ENCODE data around the gene OXT. TPM values are rescaled to one million over a fixed set of nuclear protein-coding genes. Genes with fewer than 3 reads are reported as not detected.

Gene OXT
- total and polyA plus RNA-seq, 7 donors, result 0.12 to 0.73 (median 0.17) TPM; not detected in 4

- WGBS, 3 donors, result 86 to 91% (median 87%) methylated on average over 12 to 13 of the region's 13 CpGs
- H3K9me3 ChIP-seq, result no peaks in the 10 kb centered on the region
- H3K4me3 ChIP-seq, result no peak overlapping the region
- no peaks in the 10 kb centered on the region for H3K4me1 ChIP-seq
- no peak for TF ChIP-seq CTCF (IDR thresholded peaks at IDR 0.05)
- ATAC-seq (no peak), DNase-seq (no peak)
- peaks cover 0 to 34% (median 12%) of the 10 kb centered on the region in 3 donors for H3K27me3 ChIP-seq (ENCODE audit: insufficient read depth in 3 of 3, low read length in 2 of 3)
- no peak overlapping the region for H3K27ac ChIP-seq
- H3K36me3 ChIP-seq (ENCODE audit: insufficient read depth in 1 of 2, low read depth in 1 of 2), result no peaks in the 10 kb centered on the region
- intact Hi-C loops (cut with DNase I), result no loop called here
These were observed 23.6 kb downstream of the OXT start for GRCh38 chr20:3094848-3095629.

- H3K4me1 ChIP-seq, result peaks cover 3% of the 10 kb centered on the region
- DNase-seq (no peak), ATAC-seq (no peak)
- no peaks in the 10 kb centered on the region for H3K36me3 ChIP-seq (ENCODE audit: insufficient read depth in 1 of 2, low read depth in 1 of 2)
- TF ChIP-seq CTCF (IDR thresholded peaks at IDR 0.05), result no peak
- no peaks in the 10 kb centered on the region for H3K27me3 ChIP-seq (ENCODE audit: insufficient read depth in 3 of 3, low read length in 2 of 3)
- H3K9me3 ChIP-seq, result no peaks in the 10 kb centered on the region
- intact Hi-C loops (cut with DNase I), result no loop called here
- no peak overlapping the region for H3K27ac ChIP-seq
- H3K4me3 ChIP-seq, result no peak overlapping the region
- WGBS, 3 donors, result 85 to 92% (median 90%) methylated on average over 7 of the region's 7 CpGs
These were observed 29.1 kb downstream of the OXT start for GRCh38 chr20:3100480-3100879.

- WGBS, 3 donors, result 83 to 97% (median 91%) methylated on average over 6 of the region's 6 CpGs
- H3K27me3 ChIP-seq (ENCODE audit: insufficient read depth in 3 of 3, low read length in 2 of 3), result no peaks in the 10 kb centered on the region
- H3K9me3 ChIP-seq, result no peaks in the 10 kb centered on the region
- H3K36me3 ChIP-seq (ENCODE audit: insufficient read depth in 1 of 2, low read depth in 1 of 2), result no peaks in the 10 kb centered on the region
- H3K27ac ChIP-seq, result no peak overlapping the region
- ATAC-seq (no peak), DNase-seq (no peak)
- H3K4me1 ChIP-seq, result peaks cover 3% of the 10 kb centered on the region
- intact Hi-C loops (cut with DNase I), result no loop called here
- H3K4me3 ChIP-seq, result no peak overlapping the region
- TF ChIP-seq CTCF (IDR thresholded peaks at IDR 0.05), result no peak
These were observed 29.8 kb downstream of the OXT start for GRCh38 chr20:3101251-3101650.

- peak; percentile 25 to 69 (median 60) for ATAC-seq
- TF ChIP-seq CTCF (IDR thresholded peaks at IDR 0.05), result no peak
- H3K4me1 ChIP-seq, result peaks cover 3% of the 10 kb centered on the region
- H3K4me3 ChIP-seq, result no peak overlapping the region
- H3K27ac ChIP-seq, result no peak overlapping the region
- peaks cover 0 to 3% of the 10 kb centered on the region in 2 donors for H3K36me3 ChIP-seq (ENCODE audit: insufficient read depth in 1 of 2, low read depth in 1 of 2)
- no peaks in the 10 kb centered on the region for H3K27me3 ChIP-seq (ENCODE audit: insufficient read depth in 3 of 3, low read length in 2 of 3)
- intact Hi-C loops (cut with DNase I), result no loop called here
- H3K9me3 ChIP-seq, result no peaks in the 10 kb centered on the region
- WGBS, 3 donors, result 60 to 75% (median 74%) methylated on average over 21 of the region's 21 CpGs
- DNase-seq, result no peak
These were observed 30.5 kb downstream of the OXT start for GRCh38 chr20:3101737-3102574.

Measured in psoas muscle (tissue), 8 donors.